HG03196 (cell line): ENCODE measurements around the gene CHURC1.

Experiments
- ATAC-seq: cut with Tn5 transposase; IDR thresholded peaks from one replicate; pipeline ENCODE4 v1.9.1; 2021; ENCODE audit not compliant: unreplicated experiment

The CHURC1 gene

DNA sequence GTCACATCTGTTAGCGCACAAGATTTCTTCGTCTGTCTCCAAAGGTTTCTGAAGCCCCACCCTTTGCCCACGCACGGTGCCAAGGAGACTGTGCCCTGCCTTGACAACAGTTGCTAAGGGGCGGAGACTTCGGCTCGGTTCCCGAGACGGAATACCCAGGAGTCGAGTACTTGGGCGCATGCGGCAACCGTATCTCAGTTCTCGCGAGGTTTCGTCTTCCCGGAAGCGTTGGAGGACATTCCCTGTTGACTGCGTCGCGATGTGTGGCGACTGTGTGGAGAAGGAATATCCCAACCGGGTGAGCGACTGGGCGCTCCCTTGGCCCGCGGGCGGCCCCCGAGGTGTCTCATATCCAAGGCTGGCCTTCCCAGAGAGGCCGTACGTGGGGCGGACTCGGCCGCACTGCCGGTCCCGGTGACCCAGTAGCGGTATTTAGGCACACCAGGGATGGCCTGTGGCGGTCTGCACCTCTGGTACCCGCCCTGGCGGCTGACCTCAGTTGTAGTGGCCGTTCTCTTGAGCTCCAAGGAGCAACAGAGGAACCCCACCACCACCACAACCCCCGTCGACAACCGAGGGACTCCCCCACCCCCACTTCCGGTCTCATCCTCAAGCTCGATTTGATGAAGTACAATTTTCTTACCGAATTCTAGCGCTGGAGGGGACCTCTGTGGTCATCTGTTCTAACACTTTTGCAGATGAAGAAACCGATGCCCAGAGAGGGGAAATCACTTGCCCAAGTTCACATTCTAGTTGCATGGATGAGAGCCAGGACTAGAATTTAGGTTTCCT, at the start of gene CHURC1:
CHURC1 (plus strand) TSS at position 219 of the 792 bp plus-strand sequence; CDS start at position 260, 41 bp downstream.
- peak; percentile 97 for ATAC-seq

DNA sequence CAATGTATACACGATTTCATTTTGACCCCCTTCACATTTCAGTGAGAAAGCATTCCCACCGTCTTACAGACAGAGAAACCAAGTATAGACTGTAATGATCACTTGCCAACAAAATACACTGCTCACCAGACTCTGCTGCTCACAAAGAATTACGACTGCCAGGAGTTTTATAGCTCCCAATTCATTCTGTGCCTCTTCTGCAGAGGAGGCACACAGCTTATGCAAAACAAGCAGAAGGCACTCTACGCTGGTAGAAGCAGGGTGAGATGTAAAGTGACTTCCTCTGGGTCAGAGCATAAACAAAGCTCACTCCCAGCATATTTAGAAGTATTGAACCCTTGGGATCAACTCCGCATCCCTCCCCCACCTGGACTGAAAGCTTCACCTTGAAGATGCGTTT, 49.1 kb upstream of the CHURC1 start:
- ATAC-seq: no peak

- ATAC-seq: no peak
Observed at GRCh38 chr14:64865992-64866391, 48.3 kb upstream of the CHURC1 start.

- ATAC-seq: no peak
Observed at GRCh38 chr14:64867182-64867581, 47.1 kb upstream of the CHURC1 start.

- no peak for ATAC-seq
Observed at GRCh38 chr14:64868379-64868778, 45.9 kb upstream of the CHURC1 start.

DNA sequence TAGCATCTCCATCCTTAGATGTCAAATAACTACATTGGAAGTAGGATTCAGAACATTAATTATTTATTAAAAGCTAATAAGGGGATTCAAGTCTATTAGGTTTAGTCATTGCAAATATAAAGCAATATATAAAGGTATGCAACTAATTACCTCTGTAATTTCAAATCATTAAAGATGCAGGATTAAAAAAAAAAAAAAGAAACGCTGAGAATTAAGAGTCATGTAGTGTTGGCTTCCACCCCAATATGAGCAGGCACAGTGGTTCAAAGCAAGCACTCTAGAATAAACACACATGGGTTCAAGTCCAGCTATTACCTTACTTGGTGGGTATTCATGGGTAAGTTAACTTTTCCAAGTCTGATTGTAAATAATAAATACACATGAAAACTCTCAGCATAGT, 45.4 kb upstream of the CHURC1 start:
- ATAC-seq: no peak

DNA sequence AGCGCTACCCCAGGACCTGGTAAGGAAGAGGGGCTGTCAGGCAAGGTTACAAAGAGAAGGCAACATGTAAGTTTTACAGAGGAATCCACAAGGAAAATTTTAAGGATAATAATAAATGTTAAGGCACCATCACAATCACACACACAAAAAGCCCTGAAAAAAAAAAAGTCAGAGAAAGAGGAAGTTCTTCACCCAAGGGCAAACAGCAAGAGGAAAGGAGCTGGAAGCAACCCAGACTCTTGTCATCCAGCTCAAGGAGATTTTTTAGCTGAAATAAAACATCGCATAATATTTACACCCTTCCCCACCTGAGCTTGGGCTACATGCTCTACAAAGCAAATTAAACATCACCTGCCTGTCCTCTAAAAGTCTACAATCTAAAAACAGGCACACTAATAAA, 44.1 kb upstream of the CHURC1 start:
- no peak for ATAC-seq

- no peak for ATAC-seq
Observed at GRCh38 chr14:64871344-64871743, 42.9 kb upstream of the CHURC1 start.

GRCh38 chr14:64873506-64874219, 40.6 kb upstream of the CHURC1 start:
- ATAC-seq: no peak

- ATAC-seq: no peak
Observed at GRCh38 chr14:64875350-64875749, 38.9 kb upstream of the CHURC1 start.

DNA sequence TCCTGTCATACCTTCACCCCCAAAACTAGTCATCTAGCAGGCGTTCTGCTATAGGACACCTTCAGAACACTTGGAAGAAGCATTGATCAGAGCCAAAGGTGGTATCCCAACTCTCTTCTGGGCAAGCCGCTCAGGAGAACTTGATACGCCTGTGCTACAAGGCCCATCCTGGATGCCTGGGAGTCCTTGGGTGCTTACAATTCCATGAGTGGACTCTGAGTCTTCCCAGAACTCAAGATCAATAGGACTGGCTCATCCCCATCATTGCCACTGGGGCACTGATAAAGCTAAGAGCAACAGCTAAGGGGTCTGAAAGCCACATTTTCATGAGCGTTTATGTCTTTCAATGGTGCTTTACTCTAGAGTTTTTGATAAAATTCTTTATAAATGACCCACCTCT, 36.4 kb upstream of the CHURC1 start:
- no peak for ATAC-seq

- ATAC-seq: no peak
Observed at GRCh38 chr14:64878837-64879634, 35.2 kb upstream of the CHURC1 start.

- ATAC-seq: no peak
Observed at GRCh38 chr14:64879635-64880220, 34.5 kb upstream of the CHURC1 start, which contains the start of gene SPTB. Gene SPTB (minus strand): TSS chr14:64879907. CDS start chr14:64823094, 56,813 bp downstream.

GRCh38 chr14:64880221-64881121, 33.8 kb upstream of the CHURC1 start:
- ATAC-seq: no peak

- no peak for ATAC-seq
Observed at GRCh38 chr14:64885559-64885958, 28.7 kb upstream of the CHURC1 start.

GRCh38 chr14:64889352-64889751, 24.9 kb upstream of the CHURC1 start:
- ATAC-seq: no peak

DNA sequence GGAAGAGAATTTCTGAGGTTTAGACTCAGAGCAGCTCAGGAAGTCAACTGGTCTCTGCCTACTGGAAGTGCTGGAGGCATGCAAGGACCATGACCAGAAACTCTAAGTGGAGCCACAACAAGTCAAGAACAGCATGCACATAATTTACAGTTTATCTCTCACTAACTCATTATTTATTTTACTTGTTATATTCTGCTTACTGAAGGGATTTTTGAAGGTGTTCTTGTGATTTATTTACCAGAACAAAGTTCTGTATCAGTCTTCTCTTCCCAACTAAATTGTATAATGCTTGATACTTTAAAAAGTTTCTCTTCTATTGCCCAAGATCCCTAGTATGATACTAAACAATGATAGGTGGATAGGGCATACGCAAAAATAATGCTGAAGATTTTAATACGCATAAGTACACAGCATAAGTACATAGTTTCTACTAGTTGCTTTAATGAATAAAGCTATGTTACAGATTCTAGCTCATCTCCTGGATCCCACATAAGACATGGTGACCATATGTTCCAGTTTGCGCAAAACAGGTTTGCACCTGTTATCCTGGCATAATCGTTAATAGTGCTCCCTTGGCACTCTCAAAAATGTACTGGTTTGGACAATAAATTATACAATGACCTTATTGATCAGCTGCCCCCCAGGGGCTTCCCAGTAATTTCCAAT, 22.9 kb upstream of the CHURC1 start:
- no peak for ATAC-seq

GRCh38 chr14:64891839-64892375, 22.3 kb upstream of the CHURC1 start:
- no peak for ATAC-seq

DNA sequence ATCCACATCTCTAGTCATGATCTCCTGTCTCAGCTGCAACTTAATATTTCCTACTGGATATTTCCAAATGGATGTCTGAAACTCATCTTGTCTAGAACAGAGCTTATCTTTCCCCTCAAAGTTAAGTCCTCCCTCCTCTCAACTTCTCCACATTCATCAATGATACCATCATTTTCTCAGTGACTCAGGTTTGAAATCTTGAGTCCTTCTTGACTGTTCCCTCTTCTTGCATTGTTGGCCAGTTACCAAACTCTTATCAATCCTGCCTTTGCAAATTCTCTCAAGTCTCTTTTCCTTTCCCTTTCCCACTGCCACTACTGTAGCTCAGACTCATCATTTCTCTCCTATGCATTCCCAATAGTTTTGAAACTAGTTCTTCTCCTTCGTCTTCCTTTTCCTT, 14.3 kb upstream of the CHURC1 start:
- ATAC-seq: no peak
